Activated CD4-positive, alpha-beta memory T cell treated with anti-CD3 and anti-CD28 coated beads, Interleukin-2, amount 10 ng/mL, durations not matched to agents 7 days and 5 days (primary cell): Measurements from ENCODE around the gene GPD2. TPM values are rescaled to one million over a fixed set of nuclear protein-coding genes. Genes with fewer than 3 reads are reported as not detected.

ENCODE experiments used
- CTCF ChIA-PET: fragments of 350-600 bp; sonication (Branson Sonifier 250); formaldehyde crosslinking; loops from one replicate; lab custom pipeline; 2021; ENCODE audit warnings: antibody characterized with exemption, inconsistent platforms; lab: Charles Lee
- POLR2A ChIA-PET: fragments of 350-600 bp; sonication (Branson Sonifier 250); formaldehyde crosslinking; loops from one replicate; lab custom pipeline; 2021; ENCODE audit warnings: antibody characterized with exemption; lab: Charles Lee
- DNase-seq: peaks from one replicate; pipeline ENCODE4 v3.0.0-alpha.2; 2020
- H3K27ac Mint-ChIP-seq: one replicate; pipeline ENCODE4 v1.8.0; 2021; ENCODE audit warnings: mild to moderate bottlenecking, mixed read lengths
- H3K27me3 Mint-ChIP-seq: one replicate; pipeline ENCODE4 v1.8.0; 2021; ENCODE audit warnings: mixed read lengths
- H3K36me3 Mint-ChIP-seq: one replicate; pipeline ENCODE4 v1.8.0; 2021; ENCODE audit warnings: low read depth, mixed read lengths
- H3K4me1 Mint-ChIP-seq: one replicate; pipeline ENCODE4 v1.8.0; 2021; ENCODE audit warnings: mixed read lengths
- H3K4me3 Mint-ChIP-seq: one replicate; pipeline ENCODE4 v1.8.0; 2021; ENCODE audit warnings: mild to moderate bottlenecking, mixed read lengths
- H3K9me3 Mint-ChIP-seq: one replicate; pipeline ENCODE4 v1.8.0; 2021; ENCODE audit warnings: mixed read lengths
- total RNA-seq, 2 experiments: library from RNA; stranded (reverse); gene quantifications; one replicate each; pipeline ENCODE4 v1.2.3, GENCODE V29; 2021

Gene GPD2
- total RNA-seq, 2 experiments from 2014 or later: 20.5 to 27.3 TPM

DNA sequence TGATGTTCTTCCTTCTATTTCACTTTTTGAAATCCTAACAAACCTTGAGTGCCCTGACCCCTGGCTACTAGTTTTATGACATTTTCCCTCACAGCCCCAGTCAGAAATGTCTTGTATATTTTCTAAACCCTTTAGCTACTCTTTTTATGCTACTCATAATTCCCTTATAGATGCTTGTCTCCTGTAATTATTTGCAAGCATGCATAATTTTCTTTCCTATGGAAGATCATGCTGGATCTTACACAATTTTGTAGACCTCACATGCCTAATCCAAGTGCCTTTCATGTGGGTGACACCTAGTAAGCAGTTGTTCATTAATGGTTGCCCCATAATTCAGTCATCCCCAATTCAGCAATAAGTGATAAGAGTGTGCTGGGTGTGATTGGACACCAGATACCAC lies 6.9 kb downstream of the GPD2 start:
- ChIA-PET CTCF (interaction anchor here (1.4 kb wide), 1 partner anchor 108 kb away, joined by 3 read pairs; no protein-coding TSS in a partner anchor), POLR2A (no interaction called here)
- Mint-ChIP-seq H3K4me1 (peaks cover 19% of the 10 kb centered on the region), H3K4me3 (no peak overlapping the region), H3K27ac (no peak overlapping the region), H3K9me3 (no peaks in the 10 kb centered on the region), H3K27me3 (no peaks in the 10 kb centered on the region), H3K36me3 (peaks cover 26% of the 10 kb centered on the region)
- DNase-seq: no peak

GRCh38 chr2:156445296-156446220 lies 9.4 kb downstream of the GPD2 start:
- peaks cover 3% of the 10 kb centered on the region for H3K4me1 Mint-ChIP-seq
- H3K27me3 Mint-ChIP-seq: no peaks in the 10 kb centered on the region
- no peak overlapping the region for H3K27ac Mint-ChIP-seq
- ChIA-PET CTCF (no interaction called here), POLR2A (no interaction called here)
- no peak overlapping the region for H3K4me3 Mint-ChIP-seq
- peaks cover 6% of the 10 kb centered on the region for H3K9me3 Mint-ChIP-seq
- H3K36me3 Mint-ChIP-seq: peaks cover 32% of the 10 kb centered on the region
- DNase-seq: no peak

- H3K36me3 Mint-ChIP-seq: peaks cover 33% of the 10 kb centered on the region
- no peak for DNase-seq
- H3K4me3 Mint-ChIP-seq: no peak overlapping the region
- CTCF ChIA-PET: no interaction called here
- H3K4me1 Mint-ChIP-seq: peaks cover 1% of the 10 kb centered on the region
- H3K9me3 Mint-ChIP-seq: peaks cover 9% of the 10 kb centered on the region
- POLR2A ChIA-PET: no interaction called here
- H3K27me3 Mint-ChIP-seq: no peaks in the 10 kb centered on the region
- H3K27ac Mint-ChIP-seq: no peak overlapping the region
These were observed 11.6 kb downstream of the GPD2 start for GRCh38 chr2:156447761-156448160.

DNA sequence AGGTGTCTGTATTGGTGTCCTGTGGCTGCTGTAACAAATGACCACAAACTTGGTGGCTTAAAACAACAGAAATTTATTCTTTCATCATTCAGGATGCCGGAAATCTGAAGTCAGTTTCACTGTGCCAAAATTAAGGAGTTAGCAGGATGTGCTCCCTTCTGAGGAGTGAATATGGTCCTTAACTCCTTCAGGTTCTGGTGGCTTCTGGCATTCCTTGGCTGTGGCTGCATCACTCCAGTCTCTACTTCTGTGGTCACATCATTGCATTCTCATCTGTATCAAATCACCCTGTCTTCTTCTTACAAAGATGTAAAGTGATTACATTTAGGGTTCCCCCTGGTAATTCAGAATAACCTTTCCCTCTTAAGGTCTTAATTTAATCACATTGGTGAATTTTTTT lies 12.6 kb downstream of the GPD2 start:
- Mint-ChIP-seq H3K27me3 (no peaks in the 10 kb centered on the region), H3K4me1 (peaks cover 2% of the 10 kb centered on the region), H3K27ac (no peak overlapping the region), H3K4me3 (no peak overlapping the region), H3K36me3 (peaks cover 34% of the 10 kb centered on the region), H3K9me3 (peaks cover 15% of the 10 kb centered on the region)
- DNase-seq: no peak
- POLR2A ChIA-PET: no interaction called here
- CTCF ChIA-PET: no interaction called here

DNA sequence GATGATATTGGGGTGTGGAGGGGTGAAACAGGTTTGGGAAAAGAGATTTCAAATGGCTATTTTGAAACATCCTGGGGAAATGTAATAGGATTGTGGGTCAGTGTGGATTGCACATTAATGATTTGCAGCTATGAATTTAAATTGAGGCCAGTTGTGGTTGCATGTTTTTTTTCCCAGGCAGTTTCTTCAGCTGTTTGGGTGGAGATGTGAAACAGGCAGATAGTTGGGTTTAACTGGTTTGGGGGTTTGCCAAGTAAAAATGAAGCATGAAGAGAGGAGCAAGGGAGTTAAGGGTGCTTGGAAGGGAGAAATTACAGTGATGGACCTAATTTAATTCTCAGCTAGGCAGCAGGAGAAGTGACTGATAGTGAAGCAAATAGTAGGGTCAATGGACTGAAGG lies 16.8 kb downstream of the GPD2 start:
- Mint-ChIP-seq H3K27me3 (no peaks in the 10 kb centered on the region), H3K4me3 (no peak overlapping the region), H3K4me1 (peaks cover 13% of the 10 kb centered on the region), H3K36me3 (peaks cover 32% of the 10 kb centered on the region), H3K9me3 (peaks cover 18% of the 10 kb centered on the region), H3K27ac (no peak overlapping the region)
- DNase-seq: no peak
- ChIA-PET CTCF (no interaction called here), POLR2A (no interaction called here)

- POLR2A ChIA-PET: no interaction called here
- no peak overlapping the region for H3K27ac Mint-ChIP-seq
- CTCF ChIA-PET: no interaction called here
- peaks cover 13% of the 10 kb centered on the region for H3K9me3 Mint-ChIP-seq
- peaks cover 13% of the 10 kb centered on the region for H3K4me1 Mint-ChIP-seq
- H3K36me3 Mint-ChIP-seq: peaks cover 14% of the 10 kb centered on the region
- H3K4me3 Mint-ChIP-seq: no peak overlapping the region
- DNase-seq: no peak
- no peaks in the 10 kb centered on the region for H3K27me3 Mint-ChIP-seq
These were observed 19.3 kb downstream of the GPD2 start for GRCh38 chr2:156455361-156455975.

- no peak for DNase-seq
- H3K27ac Mint-ChIP-seq: no peak overlapping the region
- H3K4me1 Mint-ChIP-seq: peaks cover 13% of the 10 kb centered on the region
- H3K36me3 Mint-ChIP-seq: peaks cover 14% of the 10 kb centered on the region
- CTCF ChIA-PET: no interaction called here
- H3K27me3 Mint-ChIP-seq: no peaks in the 10 kb centered on the region
- POLR2A ChIA-PET: no interaction called here
- no peak overlapping the region for H3K4me3 Mint-ChIP-seq
- H3K9me3 Mint-ChIP-seq: peaks cover 13% of the 10 kb centered on the region
These were observed 20.4 kb downstream of the GPD2 start for GRCh38 chr2:156456616-156457015.

DNA sequence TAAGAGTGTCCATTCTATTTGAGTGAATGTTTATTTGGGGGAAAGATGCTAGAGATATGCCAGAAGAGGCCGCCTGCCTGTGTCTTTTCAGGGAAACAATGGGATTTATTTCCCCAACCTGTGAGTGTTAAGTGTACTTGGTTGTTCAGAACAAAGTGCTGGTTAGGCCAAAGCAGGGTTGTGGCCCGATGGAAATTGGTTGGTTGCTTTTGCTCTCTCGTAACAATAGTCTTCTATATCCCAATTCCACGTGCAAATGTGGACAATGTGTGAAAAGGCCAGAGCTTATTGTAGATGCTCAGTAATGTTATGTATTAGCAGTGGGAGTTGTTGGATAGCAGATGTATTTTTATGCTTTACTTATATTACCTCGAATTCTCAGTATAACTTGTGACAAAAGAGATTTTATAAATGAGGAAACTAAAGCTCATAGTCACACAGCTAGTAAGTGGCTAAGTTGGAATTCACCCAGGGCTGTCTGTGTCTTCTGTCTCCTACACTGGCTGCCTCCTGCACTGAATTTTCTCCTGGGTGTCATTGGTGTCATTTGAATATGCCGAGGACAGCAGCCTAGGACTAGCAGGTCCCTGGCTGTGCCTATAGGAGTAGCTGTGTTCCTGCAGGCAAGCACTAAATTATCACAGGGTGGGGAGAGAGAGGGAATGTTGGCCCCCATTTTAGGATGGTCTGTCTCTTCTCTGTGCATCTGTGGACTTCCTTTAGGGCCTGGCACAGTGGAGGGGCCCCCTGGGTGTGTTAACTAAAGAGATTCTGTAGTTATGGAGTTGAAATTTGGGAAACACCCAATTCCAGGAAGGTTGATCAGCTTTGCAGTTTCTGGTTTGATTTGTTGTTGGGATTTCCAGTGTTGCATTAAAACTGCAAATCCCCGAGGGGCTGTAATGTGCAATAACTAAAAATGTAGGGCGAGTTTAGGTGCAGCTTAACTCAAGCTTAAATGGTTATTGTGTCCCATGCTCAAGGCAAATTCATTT lies 21.6 kb downstream of the GPD2 start:
- CTCF ChIA-PET: interaction anchor here (1.1 kb wide), 1 partner anchor 132 kb away, joined by 3 read pairs; no protein-coding TSS in a partner anchor
- Mint-ChIP-seq H3K9me3 (peaks cover 8% of the 10 kb centered on the region), H3K27ac (no peak overlapping the region), H3K4me3 (no peak overlapping the region), H3K36me3 (peaks cover 9% of the 10 kb centered on the region), H3K4me1 (peaks cover 13% of the 10 kb centered on the region), H3K27me3 (no peaks in the 10 kb centered on the region)
- POLR2A ChIA-PET: no interaction called here
- DNase-seq: no peak

DNA sequence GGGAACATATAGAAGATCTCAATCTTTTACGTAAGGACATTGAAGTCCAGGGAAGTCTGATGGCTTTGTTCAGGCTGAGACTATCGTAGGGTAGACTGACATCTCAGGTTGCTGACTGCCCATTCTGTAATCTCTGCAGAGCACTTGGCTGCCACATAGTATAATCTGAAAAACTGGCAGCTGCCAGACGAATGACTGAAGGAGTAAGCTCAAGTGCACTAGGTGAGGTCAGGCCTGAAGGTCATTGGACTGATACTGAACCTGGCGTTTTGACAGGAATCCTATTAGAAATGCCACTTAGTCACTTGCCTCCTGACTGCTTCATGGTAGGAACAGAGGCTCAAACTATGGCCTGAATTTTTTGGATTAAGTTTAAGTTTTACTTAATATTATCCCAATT lies 23.5 kb downstream of the GPD2 start:
- DNase-seq: no peak
- peaks cover 5% of the 10 kb centered on the region for H3K4me1 Mint-ChIP-seq
- POLR2A ChIA-PET: no interaction called here
- no peaks in the 10 kb centered on the region for H3K36me3 Mint-ChIP-seq
- no peak overlapping the region for H3K4me3 Mint-ChIP-seq
- H3K27me3 Mint-ChIP-seq: no peaks in the 10 kb centered on the region
- H3K9me3 Mint-ChIP-seq: no peaks in the 10 kb centered on the region
- no peak overlapping the region for H3K27ac Mint-ChIP-seq
- CTCF ChIA-PET: interaction anchor here (1.4 kb wide), 1 partner anchor 22 kb away, joined by 3 read pairs; no protein-coding TSS in a partner anchor

GRCh38 chr2:156464106-156464505 lies 27.9 kb downstream of the GPD2 start:
- H3K9me3 Mint-ChIP-seq: no peaks in the 10 kb centered on the region
- CTCF ChIA-PET: interaction anchor here (0.8 kb wide), 1 partner anchor 58 kb away, joined by 3 read pairs; no protein-coding TSS in a partner anchor
- H3K27ac Mint-ChIP-seq: no peak overlapping the region
- POLR2A ChIA-PET: no interaction called here
- H3K27me3 Mint-ChIP-seq: no peaks in the 10 kb centered on the region
- H3K36me3 Mint-ChIP-seq: no peaks in the 10 kb centered on the region
- H3K4me1 Mint-ChIP-seq: peaks cover 2% of the 10 kb centered on the region
- no peak overlapping the region for H3K4me3 Mint-ChIP-seq
- no peak for DNase-seq

DNA sequence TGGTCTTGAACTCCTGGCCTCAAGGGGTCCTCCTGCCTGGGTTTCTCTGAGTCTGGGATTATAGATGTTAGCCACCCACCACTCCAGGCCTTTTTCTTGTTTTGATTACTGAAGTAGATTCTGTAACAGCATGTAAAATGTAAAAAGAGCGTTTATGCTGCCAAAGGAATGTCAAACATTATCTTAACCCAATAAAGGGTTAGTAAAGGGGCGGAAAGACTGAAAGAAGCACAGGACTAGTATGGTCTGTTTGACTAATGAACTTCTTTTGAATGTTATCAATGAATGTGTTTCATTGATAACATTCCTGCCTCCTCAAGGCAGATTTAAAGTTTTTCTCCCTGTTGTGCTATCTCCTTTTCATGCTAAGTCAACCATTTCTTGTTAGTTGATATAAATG lies 29.4 kb downstream of the GPD2 start:
- DNase-seq: no peak
- Mint-ChIP-seq H3K36me3 (peaks cover 3% of the 10 kb centered on the region), H3K4me3 (no peak overlapping the region), H3K4me1 (peaks cover 2% of the 10 kb centered on the region), H3K27ac (no peak overlapping the region), H3K9me3 (no peaks in the 10 kb centered on the region), H3K27me3 (no peaks in the 10 kb centered on the region)
- ChIA-PET CTCF (no interaction called here), POLR2A (no interaction called here)

DNA sequence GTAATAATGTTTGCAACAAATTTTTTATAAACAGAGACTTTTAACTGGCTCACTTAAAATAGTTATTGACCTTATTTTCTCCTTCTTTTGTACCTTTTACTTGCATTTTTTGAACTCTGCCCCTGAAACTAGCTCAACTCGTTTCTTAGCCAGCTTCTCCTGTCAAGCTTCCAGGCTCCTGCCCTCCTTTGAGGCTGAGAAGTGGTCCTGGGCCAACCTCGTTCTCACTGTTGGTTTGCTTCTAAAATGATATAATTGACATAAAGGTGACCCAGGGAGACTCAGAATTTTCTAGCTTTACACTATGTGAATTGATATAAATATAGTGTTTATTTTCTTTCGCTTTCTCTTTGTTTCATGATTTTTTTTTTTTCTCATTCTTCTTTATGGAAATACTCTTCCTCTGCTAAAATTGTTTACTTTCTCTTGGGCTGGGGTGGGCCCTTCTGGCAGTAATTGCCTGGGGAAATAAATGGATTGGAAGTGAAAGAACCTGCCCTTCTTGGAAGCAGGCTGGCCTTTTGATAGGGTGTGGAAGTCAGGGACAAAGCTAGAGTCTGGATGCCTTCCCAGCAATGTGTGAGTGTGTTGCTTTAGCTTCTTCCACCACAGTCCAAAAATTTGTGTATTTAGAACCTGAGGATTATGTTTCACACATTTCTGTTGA lies 30.7 kb downstream of the GPD2 start:
- ChIA-PET POLR2A (interaction anchor here (1.0 kb wide), 1 partner anchor 30 kb away, joined by 3 read pairs; the partner anchor contains the start of gene GPD2), CTCF (no interaction called here)
- Mint-ChIP-seq H3K27ac (no peak overlapping the region), H3K36me3 (peaks cover 5% of the 10 kb centered on the region), H3K27me3 (no peaks in the 10 kb centered on the region), H3K9me3 (no peaks in the 10 kb centered on the region), H3K4me3 (no peak overlapping the region), H3K4me1 (peaks cover 6% of the 10 kb centered on the region)
- DNase-seq: no peak
